Endothelial cell of umbilical vein (primary cell): ENCODE results near the gene GAL3ST2. TPM values are rescaled to one million over a fixed set of nuclear protein-coding genes. Genes with fewer than 3 reads are reported as not detected.

Source experiments
- BruUV-seq: library from RNA; stranded (reverse); fragments of 400-500 nt; replicated peaks from 2 replicates; lab custom pipeline; 2021; lab: Mats Ljungman, UMichigan
- CTCF ChIA-PET: fragments of 300-600, 350-600 bp; sonication (Branson Sonifier 250); formaldehyde crosslinking; loops from one replicate; lab custom pipeline; 2021; ENCODE audit warnings: antibody characterized with exemption, inconsistent platforms; lab: Charles Lee
- POLR2A ChIA-PET: fragments of 300-600, 350-600 bp; sonication (Branson Sonifier 250); formaldehyde crosslinking; loops from one replicate; lab custom pipeline; 2021; ENCODE audit warnings: antibody characterized with exemption, inconsistent platforms; lab: Charles Lee
- DNase-seq: peaks from one replicate; pipeline ENCODE4 v3.0.0-alpha.2; 2011; ENCODE audit warnings: low read depth, low spot score
- FAIRE-seq: peaks from 2 replicates; lab custom pipeline; 2011; peaks lifted over from hg19 to GRCh38; lab: Jason Lieb, UNC
- H2AFZ ChIP-seq: 2 replicates; pipeline ENCODE4 v1.6.0; 2012; ENCODE audit warnings: low read depth, low read length, control low read depth, inconsistent platforms
- H3K27ac ChIP-seq: 2 replicates; pipeline ENCODE4 v1.5.1; 2011; ENCODE audit warnings: low read depth, mild to moderate bottlenecking, control low read depth, low read length, moderate library complexity; ENCODE audit not compliant: insufficient read depth
- H3K27me3 ChIP-seq, 2 experiments: 2 replicates each; pipeline versions ENCODE4 v1.6.0 to v1.6.1; 2011; ENCODE audit warnings: low read length in 2 of 2, mixed read lengths in 1 of 2; ENCODE audit not compliant: control insufficient read depth in 2 of 2, insufficient read depth in 2 of 2
- H3K36me3 ChIP-seq, 2 experiments: 2 replicates in 1 of 2; 3 replicates in 1 of 2; pipeline ENCODE4 v1.5.1; 2011; ENCODE audit warnings: low read length in 2 of 2, mild to moderate bottlenecking in 1 of 2, moderate library complexity in 1 of 2; ENCODE audit not compliant: control insufficient read depth in 2 of 2, insufficient read depth in 2 of 2; ENCODE audit errors: extremely low read depth in 1 of 2
- H3K4me1 ChIP-seq: 3 replicates; pipeline ENCODE4 v1.5.1; 2011; ENCODE audit warnings: mild to moderate bottlenecking, low read length; ENCODE audit not compliant: control insufficient read depth, insufficient read depth; ENCODE audit errors: extremely low read depth
- H3K4me2 ChIP-seq: 2 replicates; pipeline ENCODE4 v1.6.1; 2011; ENCODE audit warnings: low read length, control low read depth, mixed read lengths; ENCODE audit not compliant: insufficient read depth
- H3K4me3 ChIP-seq, 3 experiments: fragments of 200-600 bp in 1 of 3; sonication (generic), shearing (Covaris generic) in 1 of 3; replicated peaks in 1 of 3; 2 replicates each; pipeline ENCODE4 v1.5.1; 2011 to 2016; ENCODE audit warnings: control low read depth in 3 of 3, low read length in 3 of 3, mild to moderate bottlenecking in 2 of 3, inconsistent platforms in 1 of 3, low read depth in 1 of 3, moderate library complexity in 1 of 3; ENCODE audit not compliant: insufficient read depth in 1 of 3
- H3K79me2 ChIP-seq: 2 replicates; pipeline ENCODE4 v1.6.0; 2012; ENCODE audit warnings: low read length, inconsistent platforms; ENCODE audit not compliant: control insufficient read depth, insufficient read depth
- H3K9ac ChIP-seq: replicated peaks from 2 replicates; pipeline ENCODE3; 2011; ENCODE audit warnings: low read length, control low read depth; ENCODE audit not compliant: insufficient read depth; ENCODE audit errors: extremely low read depth
- H3K9me1 ChIP-seq: replicated peaks from 3 replicates; pipeline ENCODE4 v1.6.0; 2011; ENCODE audit warnings: mild to moderate bottlenecking, low read length; ENCODE audit not compliant: control insufficient read depth, insufficient read depth; ENCODE audit errors: extremely low read depth
- H3K9me3 ChIP-seq: replicated peaks from 2 replicates; pipeline ENCODE4 v1.5.1; 2012; ENCODE audit warnings: low read length, inconsistent platforms; ENCODE audit not compliant: control insufficient read depth, insufficient read depth
- H4K20me1 ChIP-seq: replicated peaks from 2 replicates; pipeline ENCODE3; 2011; ENCODE audit warnings: mild to moderate bottlenecking, low read length; ENCODE audit not compliant: control insufficient read depth, insufficient read depth; ENCODE audit errors: extremely low read depth
- CTCF ChIP-seq, 2 donors: IDR thresholded peaks; 1 replicate in 1 of 2; 2 replicates in 1 of 2; pipeline ENCODE4 v1.5.1; 2011; ENCODE audit warnings: low read length in 2 of 2, mild to moderate bottlenecking in 2 of 2, moderate library complexity in 2 of 2, control low read depth in 1 of 2, inconsistent platforms in 1 of 2, low read depth in 1 of 2; ENCODE audit not compliant: insufficient read depth in 1 of 2; ENCODE audit errors: extremely low read depth in 1 of 2
- FOS ChIP-seq: IDR thresholded peaks from 2 replicates; pipeline ENCODE4 v1.6.1; 2011; ENCODE audit warnings: mild to moderate bottlenecking, low read length, moderate library complexity, borderline replicate concordance; ENCODE audit not compliant: insufficient read depth
- GATA2 ChIP-seq: IDR thresholded peaks from 2 replicates; pipeline ENCODE4 v1.7.0; 2011; ENCODE audit warnings: low read depth, mild to moderate bottlenecking, moderate library complexity, mixed read lengths, low read length; ENCODE audit not compliant: insufficient read length, insufficient read depth
- JUN ChIP-seq: IDR thresholded peaks from 2 replicates; pipeline ENCODE4 v1.6.1; 2011; ENCODE audit warnings: borderline replicate concordance, low read depth; ENCODE audit not compliant: insufficient read length, insufficient read depth
- MAX ChIP-seq: IDR thresholded peaks from 2 replicates; pipeline ENCODE4 v1.6.1; 2011; ENCODE audit not compliant: insufficient read depth, insufficient read length
- MYC ChIP-seq: IDR thresholded peaks from one replicate; pipeline ENCODE4 v1.6.1; 2011; ENCODE audit warnings: mild to moderate bottlenecking, low read depth, low read length
- dilution Hi-C: fragments of 300-500 bp; cut with MboI; formaldehyde crosslinking; loops from one replicate; pipeline ENCODE4 v1.15.0; 2019; ENCODE audit warnings: low sequenced_read_pairs; ENCODE audit not compliant: extremely low pct_ligation_motif_present
- intact Hi-C: fragments of 100-400 bp; cut with micrococcal nuclease; formaldehyde crosslinking; loops from one replicate; pipeline ENCODE4 v1.10.0; 2022
- polyA plus RNA-seq, 4 experiments: library from polyadenylated mRNA; depleted of rRNA in 3 of 4; stranded (reverse) in 3 of 4; unstranded in 1 of 4; fragments of >200 nt; gene quantifications; 2 replicates each; pipeline versions ENCODE4 v1.2.1 to v1.2.3, GENCODE V29; 2011 to 2012; ENCODE audit warnings: missing spikeins in 1 of 4
- total RNA-seq: library from RNA; stranded (reverse); gene quantifications from 2 replicates; pipeline ENCODE4 v1.2.3, GENCODE V29; 2021

GAL3ST2 gene
- total and polyA plus RNA-seq, 2 donors (not counting 3 experiments of a cell fraction or from before 2014, with no cell fraction given): not detected

GRCh38 chr2:241852981-241853631 is 76.5 kb downstream of the GAL3ST2 start:
- intact Hi-C loops (no loop called here), dilution Hi-C loops (no loop called here)
- ChIA-PET POLR2A (no interaction called here), CTCF (no interaction called here)
- no peaks in the 10 kb centered on the region for H3K79me2 ChIP-seq
- no peak for DNase-seq
- no peaks in the 10 kb centered on the region for H3K27me3 ChIP-seq
- H3K9ac ChIP-seq: no peak overlapping the region
- no peaks in the 10 kb centered on the region for H3K9me1 ChIP-seq
- TF ChIP-seq CTCF (IDR thresholded peaks at IDR 0.05; ENCODE audit: extremely low read depth in 1 of 2, insufficient read depth in 1 of 2, low read depth in 1 of 2, low read length in 2 of 2) (no peak), FOS (no peak), GATA2 (no peak), JUN (no peak), MAX (no peak), MYC (no peak)
- no peak overlapping the region for H3K4me3 ChIP-seq
- no peaks in the 10 kb centered on the region for H3K36me3 ChIP-seq
- H3K27ac ChIP-seq: no peak overlapping the region
- H4K20me1 ChIP-seq: no peaks in the 10 kb centered on the region
- H3K4me2 ChIP-seq: no peak overlapping the region
- no peaks in the 10 kb centered on the region for H3K4me1 ChIP-seq
- no TSS peak for BruUV-seq
- H3K9me3 ChIP-seq: no peaks in the 10 kb centered on the region
- FAIRE-seq: no peak
- H2AFZ ChIP-seq: no peak overlapping the region

Other genes starting within 250 kb of the GAL3ST2 start
- 52.4 and 76.0 TPM in 2 replicates for gene BOK, start 218.1 kb upstream of the GAL3ST2 start, total RNA-seq
- gene BOK, start 218.1 kb upstream of the GAL3ST2 start, polyA plus RNA-seq: 95.5 and 132 TPM in 2 replicates
- 47.4 and 49.0 TPM in 2 replicates for gene THAP4, start 139.7 kb upstream of the GAL3ST2 start, total RNA-seq
- 45.4 and 51.2 TPM in 2 replicates for gene THAP4, start 139.7 kb upstream of the GAL3ST2 start, polyA plus RNA-seq
- 83.6 and 85.6 TPM in 2 replicates for gene ATG4B, start 139.1 kb upstream of the GAL3ST2 start, total RNA-seq
- 113 and 142 TPM in 2 replicates for gene ATG4B, start 139.1 kb upstream of the GAL3ST2 start, polyA plus RNA-seq
- gene DTYMK, start 90.0 kb upstream of the GAL3ST2 start, total RNA-seq: 91.9 and 104 TPM in 2 replicates
- 61.6 and 67.0 TPM in 2 replicates for gene DTYMK, start 90.0 kb upstream of the GAL3ST2 start, polyA plus RNA-seq
- gene ING5, start 74.8 kb upstream of the GAL3ST2 start, total RNA-seq: 24.5 and 30.5 TPM in 2 replicates
- 32.4 and 33.4 TPM in 2 replicates for gene ING5, start 74.8 kb upstream of the GAL3ST2 start, polyA plus RNA-seq
- 22.3 and 27.9 TPM in 2 replicates for gene D2HGDH, start 42.2 kb upstream of the GAL3ST2 start, total RNA-seq
- gene D2HGDH, start 42.2 kb upstream of the GAL3ST2 start, polyA plus RNA-seq: 22.3 and 34.5 TPM in 2 replicates
- not detected in 2 replicates for gene NEU4, start 32.4 kb downstream of the GAL3ST2 start, total RNA-seq
- gene NEU4, start 32.4 kb downstream of the GAL3ST2 start, polyA plus RNA-seq: not detected in 2 replicates
- not detected in 2 replicates for gene PDCD1, start 82.1 kb downstream of the GAL3ST2 start, total RNA-seq
- gene PDCD1, start 82.1 kb downstream of the GAL3ST2 start, polyA plus RNA-seq: not detected in 2 replicates
- not detected in 2 replicates for gene RTP5, start 92.9 kb downstream of the GAL3ST2 start, total RNA-seq
- gene RTP5, start 92.9 kb downstream of the GAL3ST2 start, polyA plus RNA-seq: not detected in 2 replicates